Gastroesophageal sphincter (tissue), 4 donors: Measurements from ENCODE around the gene SSH2. TPM values are rescaled to one million over a fixed set of nuclear protein-coding genes. Genes with fewer than 3 reads are reported as not detected.

ENCODE experiments used
- ATAC-seq: fragments of 150-250 bp; one replicate; pipeline ENCODE4 v1.9.1; 2016; ENCODE audit warnings: mild to moderate bottlenecking, moderate library complexity
- H3K27ac ChIP-seq, 4 donors: fragments of 200-600 bp; sonication (generic) in 3 of 4; 1 replicate in 3 of 4; 2 replicates in 1 of 4; pipeline ENCODE4 v1.5.1; 2016 to 2019
- H3K27me3 ChIP-seq: fragments of 200-600 bp; sonication (generic); one replicate; pipeline ENCODE4 v1.5.1; 2019
- H3K36me3 ChIP-seq, 2 donors: fragments of 200-600 bp; sonication (generic); one replicate each; pipeline ENCODE4 v1.5.1; 2019; ENCODE audit warnings: control low read depth in 1 of 2
- H3K4me1 ChIP-seq, 3 donors: fragments of 200-600 bp; sonication (generic); 1 replicate in 2 of 3; 2 replicates in 1 of 3; pipeline ENCODE4 v1.5.1; 2016 to 2019; ENCODE audit warnings: control low read depth in 2 of 3
- H3K4me3 ChIP-seq, 2 donors: fragments of 200-600 bp; sonication (generic); one replicate each; pipeline ENCODE4 v1.5.1; 2019; ENCODE audit warnings: mild to moderate bottlenecking in 1 of 2, moderate library complexity in 1 of 2
- H3K9me3 ChIP-seq, 3 donors: fragments of 200-600 bp; sonication (generic); one replicate each; pipeline ENCODE4 v1.5.1; 2017 to 2019; ENCODE audit warnings: control low read depth in 2 of 3
- CTCF ChIP-seq, 4 experiments: fragments of 200-600 bp in 2 of 4; fragments of 450-650 bp in 2 of 4; sonication (generic) in 1 of 4; IDR thresholded peaks; one replicate each; pipeline ENCODE4 v1.5.1; 2017 to 2019; ENCODE audit warnings: antibody characterized with exemption in 4 of 4, mild to moderate bottlenecking in 2 of 4, moderate library complexity in 2 of 4
- EP300 ChIP-seq: sonication (generic); formaldehyde crosslinking; IDR thresholded peaks from one replicate; pipeline ENCODE4 v1.6.1; 2017; ENCODE audit warnings: antibody characterized with exemption, mild to moderate bottlenecking
- POLR2A ChIP-seq, 2 donors: fragments of 450-650 bp; IDR thresholded peaks; one replicate each; pipeline ENCODE4 v1.6.1; 2017; ENCODE audit warnings: antibody characterized with exemption in 2 of 2, mild to moderate bottlenecking in 2 of 2, moderate library complexity in 1 of 2
- POLR2AphosphoS5 ChIP-seq: sonication (generic); formaldehyde crosslinking; IDR thresholded peaks from one replicate; pipeline ENCODE4 v1.6.1; 2017; ENCODE audit warnings: antibody characterized with exemption
- WGBS, 2 donors: methylation state at CpG; one replicate each; pipeline ENCODE4 v1.1.5; 2018; ENCODE audit warnings: low coverage in 1 of 2; 5-methylcytosine and 5-hydroxymethylcytosine counted together
- total RNA-seq, 4 donors: library from RNA; depleted of rRNA; stranded (reverse); fragments of >200 nt; gene quantifications; one replicate each; pipeline ENCODE4 v1.1.0, GENCODE V29; 2016

The SSH2 gene
- total RNA-seq, 4 donors from 2014 or later, result 16.0 to 39.7 (median 24.9) TPM

GRCh38 chr17:29802246-29802645, 127.8 kb downstream of the SSH2 start:
- H3K36me3 ChIP-seq, result no peaks in the 10 kb centered on the region
- H3K4me3 ChIP-seq, result no peak overlapping the region
- no peaks in the 10 kb centered on the region for H3K4me1 ChIP-seq
- H3K27me3 ChIP-seq, result no peaks in the 10 kb centered on the region
- no peak for ATAC-seq
- WGBS, 2 donors, result 83 to 93% methylated on average over 2 to 3 of the region's 3 CpGs
- H3K27ac ChIP-seq, result no peak overlapping the region
- TF ChIP-seq POLR2AphosphoS5 (no peak), CTCF (IDR thresholded peaks at IDR 0.05) (no peak), EP300 (no peak), POLR2A (IDR thresholded peaks at IDR 0.05) (no peak)
- H3K9me3 ChIP-seq, result no peaks in the 10 kb centered on the region

- Histone ChIP-seq H3K27me3 (no peaks in the 10 kb centered on the region), H3K4me3 (no peak overlapping the region), H3K36me3 (no peaks in the 10 kb centered on the region), H3K27ac (no peak overlapping the region), H3K9me3 (no peaks in the 10 kb centered on the region), H3K4me1 (no peaks in the 10 kb centered on the region)
- TF ChIP-seq EP300 (no peak), POLR2A (IDR thresholded peaks at IDR 0.05) (no peak), CTCF (IDR thresholded peaks at IDR 0.05) (no peak), POLR2AphosphoS5 (no peak)
- WGBS, 2 donors, result 93 to 100% methylated on average over 1 of the region's 1 CpG
- no peak for ATAC-seq
Observed at GRCh38 chr17:29800457-29800856, 129.6 kb downstream of the SSH2 start.

- TF ChIP-seq POLR2A (IDR thresholded peaks at IDR 0.05) (no peak), EP300 (no peak), POLR2AphosphoS5 (no peak), CTCF (IDR thresholded peaks at IDR 0.05) (no peak)
- Histone ChIP-seq H3K27ac (no peak overlapping the region), H3K4me1 (no peaks in the 10 kb centered on the region), H3K9me3 (no peaks in the 10 kb centered on the region), H3K27me3 (no peaks in the 10 kb centered on the region), H3K4me3 (no peak overlapping the region), H3K36me3 (no peaks in the 10 kb centered on the region)
- 93 to 100% methylated on average over 2 of the region's 2 CpGs for WGBS, 2 donors
- ATAC-seq, result no peak
Observed at GRCh38 chr17:29796652-29797051, 133.4 kb downstream of the SSH2 start.

GRCh38 chr17:29793501-29793900, 136.5 kb downstream of the SSH2 start:
- TF ChIP-seq CTCF (IDR thresholded peaks at IDR 0.05) (no peak), POLR2AphosphoS5 (no peak), EP300 (no peak), POLR2A (IDR thresholded peaks at IDR 0.05) (no peak)
- peaks cover 0 to 12% (median 2%) of the 10 kb centered on the region in 3 donors for H3K4me1 ChIP-seq
- H3K27me3 ChIP-seq, result no peaks in the 10 kb centered on the region
- H3K4me3 ChIP-seq, result no peak overlapping the region
- H3K36me3 ChIP-seq, result no peaks in the 10 kb centered on the region
- no peak for ATAC-seq
- no peak overlapping the region for H3K27ac ChIP-seq
- 76 to 96% methylated on average over 3 of the region's 5 CpGs for WGBS, 2 donors
- H3K9me3 ChIP-seq, result no peaks in the 10 kb centered on the region

GRCh38 chr17:29791336-29792080, 138.5 kb downstream of the SSH2 start:
- Histone ChIP-seq H3K9me3 (no peaks in the 10 kb centered on the region), H3K36me3 (no peaks in the 10 kb centered on the region), H3K27ac (no peak overlapping the region), H3K4me3 (no peak overlapping the region), H3K27me3 (no peaks in the 10 kb centered on the region), H3K4me1 (peaks cover 0 to 12% (median 2%) of the 10 kb centered on the region in 3 donors)
- WGBS, 2 donors, result 91 to 100% methylated on average over 3 of the region's 3 CpGs
- TF ChIP-seq POLR2AphosphoS5 (no peak), CTCF (IDR thresholded peaks at IDR 0.05) (no peak), POLR2A (IDR thresholded peaks at IDR 0.05) (no peak), EP300 (no peak)
- ATAC-seq, result no peak
